HG02973 (cell line): ENCODE measurements around the gene ZSCAN10.
A peak's percentile ranks its signal among the peaks of the same experiment; 100 is the strongest.

Source experiments
- ATAC-seq: cut with Tn5 transposase; IDR thresholded peaks from one replicate; pipeline ENCODE4 v1.9.1; 2021; ENCODE audit warnings: moderate library complexity; ENCODE audit not compliant: unreplicated experiment

Gene ZSCAN10

GRCh38 chr16:3134338-3135125 is 35.4 kb upstream of the ZSCAN10 start, which contains the start of gene ZNF213:
ZNF213 (plus strand) TSS chr16:3135029; CDS start chr16:3137281, 2,252 bp downstream.
- ATAC-seq: peak; percentile 85

- ATAC-seq: no peak
Observed at GRCh38 chr16:3133844-3134243, 34.8 kb upstream of the ZSCAN10 start.

DNA sequence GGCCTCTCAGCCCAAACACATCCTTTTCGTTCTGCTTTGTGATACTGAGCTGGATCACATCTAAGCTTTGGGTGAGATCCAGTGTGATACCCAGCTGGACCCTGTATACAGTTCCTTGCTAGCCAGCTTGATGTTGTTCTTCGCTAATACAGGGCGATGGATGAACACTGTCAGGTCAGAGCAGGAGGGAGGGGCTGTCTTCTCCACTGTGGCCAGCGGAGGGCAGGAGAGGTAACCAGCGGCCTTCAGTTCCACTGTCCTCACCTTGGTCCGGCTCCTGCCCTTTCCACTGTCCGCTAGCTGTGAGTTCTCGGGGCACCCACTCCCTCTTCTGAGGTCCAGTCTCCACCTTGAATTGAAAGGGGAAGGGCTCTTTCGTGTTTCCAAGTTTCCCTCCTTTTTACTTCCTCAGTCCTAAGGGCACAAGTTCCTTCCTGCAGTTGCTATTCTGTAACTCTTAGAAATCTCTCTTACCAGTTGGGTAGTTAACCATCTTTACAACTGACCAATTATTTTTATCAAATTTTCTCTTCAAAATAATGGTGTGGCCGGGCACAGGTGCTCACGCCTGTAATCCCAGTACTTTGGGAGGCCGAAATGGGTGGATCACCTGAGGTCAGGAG is 32.8 kb upstream of the ZSCAN10 start:
- no peak for ATAC-seq

- no peak for ATAC-seq
Observed at GRCh38 chr16:3129137-3130131, 30.3 kb upstream of the ZSCAN10 start.

- no peak for ATAC-seq
Observed at GRCh38 chr16:3127745-3128144, 28.7 kb upstream of the ZSCAN10 start.

DNA sequence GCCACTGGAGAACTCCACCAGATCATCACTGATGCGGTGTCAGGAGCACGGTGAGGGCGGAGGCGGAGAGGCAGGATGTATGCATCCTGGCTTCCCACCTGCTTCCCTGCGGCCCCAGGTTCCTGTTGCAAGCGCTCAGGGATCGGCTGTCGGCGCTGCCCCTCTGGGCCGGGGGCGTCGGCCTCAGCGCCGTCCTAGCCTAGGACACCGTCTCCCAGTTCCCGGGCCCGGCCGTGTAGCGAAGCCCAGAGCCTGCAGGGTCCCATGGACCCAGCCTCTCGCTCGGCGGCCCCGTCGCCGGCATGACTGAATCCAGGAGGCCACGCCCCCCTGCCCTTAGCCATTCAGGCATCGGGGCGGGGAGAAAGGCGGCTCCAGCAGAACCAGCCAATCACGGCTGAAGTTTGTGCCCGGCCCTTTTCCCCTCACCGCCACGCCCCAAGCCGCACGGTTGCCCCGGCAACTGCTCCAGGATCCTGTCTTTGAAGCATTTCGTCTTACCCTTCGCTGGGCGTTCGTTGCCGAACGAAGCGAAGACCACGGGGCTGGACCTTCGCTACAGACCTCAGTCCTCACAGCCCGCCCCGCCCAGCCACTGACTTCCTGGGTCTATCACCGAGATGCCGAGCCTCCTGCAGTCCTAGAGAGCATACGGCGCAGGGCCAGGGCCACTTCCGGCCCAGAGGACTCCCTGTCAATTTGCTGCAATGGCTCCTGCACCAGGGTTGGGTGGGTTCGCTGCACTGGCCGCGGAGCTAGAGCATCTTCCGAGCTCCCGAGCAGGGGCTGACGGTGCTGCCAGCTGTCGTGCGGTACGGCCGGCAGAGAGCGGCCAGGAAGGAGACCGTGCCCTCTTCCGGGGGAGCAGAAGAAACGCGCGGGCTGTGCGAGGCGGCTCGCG is 25.1 kb upstream of the ZSCAN10 start:
- peak; percentile 79 for ATAC-seq

GRCh38 chr16:3122926-3123570 is 24.0 kb upstream of the ZSCAN10 start:
- no peak for ATAC-seq

- no peak for ATAC-seq
Observed at GRCh38 chr16:3121851-3122467, 22.9 kb upstream of the ZSCAN10 start.

DNA sequence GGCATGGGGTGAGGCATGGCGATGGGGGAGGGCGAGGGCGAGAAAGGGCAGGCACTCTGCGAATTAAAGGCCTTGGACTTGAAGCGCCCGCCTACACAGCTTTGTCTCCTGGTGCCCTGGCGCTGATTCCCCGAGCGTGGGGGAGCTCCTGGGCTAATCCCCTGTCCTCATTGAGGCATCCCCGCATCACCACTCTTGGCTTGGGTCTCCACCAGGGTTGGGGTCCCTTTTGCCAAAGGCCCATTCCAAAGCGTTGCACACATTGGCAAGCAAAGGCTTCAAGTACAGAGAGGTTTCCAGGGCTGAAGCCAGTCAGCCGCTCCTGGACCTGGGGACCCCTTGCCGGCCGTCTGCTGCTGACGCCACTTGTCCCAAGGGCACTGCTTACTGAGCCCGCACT is 21.3 kb upstream of the ZSCAN10 start:
- ATAC-seq: no peak

GRCh38 chr16:3119701-3120408 is 20.8 kb upstream of the ZSCAN10 start:
- no peak for ATAC-seq

DNA sequence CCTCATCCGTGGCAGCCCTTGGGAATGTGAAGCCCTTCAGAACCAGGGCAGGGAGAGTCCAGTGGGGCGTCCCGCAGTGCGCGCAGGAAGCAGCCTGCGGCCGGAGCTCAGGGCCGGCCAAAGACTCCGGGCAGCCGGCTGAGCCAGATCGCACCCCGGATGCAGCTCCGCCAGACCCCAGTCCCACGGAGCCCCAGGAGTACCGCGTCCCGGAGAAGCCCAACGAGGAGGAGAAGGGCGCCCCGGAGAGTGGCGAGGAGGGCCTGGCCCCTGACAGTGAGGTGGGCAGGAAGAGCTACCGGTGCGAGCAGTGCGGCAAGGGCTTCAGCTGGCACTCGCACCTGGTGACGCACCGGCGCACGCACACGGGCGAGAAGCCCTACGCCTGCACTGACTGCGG is 20.2 kb upstream of the ZSCAN10 start:
- no peak for ATAC-seq

GRCh38 chr16:3118846-3119245 is 19.8 kb upstream of the ZSCAN10 start:
- ATAC-seq: no peak

- ATAC-seq: no peak
Observed at GRCh38 chr16:3118204-3118790, 19.2 kb upstream of the ZSCAN10 start.

- ATAC-seq: no peak
Observed at GRCh38 chr16:3115561-3115960, 16.5 kb upstream of the ZSCAN10 start.

GRCh38 chr16:3115003-3115402 is 15.9 kb upstream of the ZSCAN10 start:
- no peak for ATAC-seq

GRCh38 chr16:3113765-3114479 is 14.8 kb upstream of the ZSCAN10 start:
- no peak for ATAC-seq

- no peak for ATAC-seq
Observed at GRCh38 chr16:3112881-3113574, 13.9 kb upstream of the ZSCAN10 start.
